Stimulated activated CD4-positive, alpha-beta T cell treated with anti-CD3 and anti-CD28 coated beads, Interleukin-2, amount 100 ng/mL, for 24 hours (primary cell): ENCODE data around the gene GRM7.

Source experiments
- DNase-seq, 2 donors: peaks; one replicate each; pipeline ENCODE4 v3.0.0-alpha.2; 2020

Gene GRM7

GRCh38 chr3:7744850-7745249 is 883.9 kb downstream of the GRM7 start:
- no peak for DNase-seq

- DNase-seq: no peak
Observed at GRCh38 chr3:7745711-7746110, 884.8 kb downstream of the GRM7 start.

DNA sequence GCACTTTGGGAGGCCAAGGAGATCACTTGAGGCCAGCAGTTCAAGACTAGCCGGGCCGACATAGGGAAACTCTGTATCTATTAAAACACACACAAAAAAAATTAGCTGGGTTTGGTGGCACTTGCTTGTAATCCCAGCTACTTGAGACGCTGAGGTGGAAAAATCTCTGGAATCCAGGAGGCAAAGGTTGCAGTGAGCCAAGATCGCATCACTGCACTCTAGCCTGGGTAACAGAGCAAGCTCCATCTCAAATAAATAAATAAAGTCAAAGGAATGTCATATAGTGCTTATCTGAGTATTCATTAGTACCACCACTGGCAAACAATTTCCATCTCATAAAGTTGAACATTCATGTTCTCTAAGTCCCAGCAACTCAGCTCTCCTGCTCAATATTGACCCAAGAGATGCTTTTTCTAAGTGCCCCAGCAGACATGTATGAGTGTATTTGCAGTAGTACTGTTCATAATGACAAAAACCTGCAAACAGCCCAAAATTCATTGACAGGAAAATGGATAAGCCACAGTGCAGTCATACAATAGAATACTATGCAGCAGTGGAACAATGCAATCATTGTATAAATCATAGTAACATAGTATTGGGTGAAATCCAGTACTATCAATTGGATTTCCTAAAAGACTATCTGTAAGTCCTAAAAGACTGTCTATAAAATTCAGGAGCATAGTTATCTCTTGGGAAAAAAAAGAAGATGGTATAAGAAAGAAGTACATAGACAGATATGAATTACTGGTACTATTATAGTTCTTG is 889.2 kb downstream of the GRM7 start:
- DNase-seq: no peak

DNA sequence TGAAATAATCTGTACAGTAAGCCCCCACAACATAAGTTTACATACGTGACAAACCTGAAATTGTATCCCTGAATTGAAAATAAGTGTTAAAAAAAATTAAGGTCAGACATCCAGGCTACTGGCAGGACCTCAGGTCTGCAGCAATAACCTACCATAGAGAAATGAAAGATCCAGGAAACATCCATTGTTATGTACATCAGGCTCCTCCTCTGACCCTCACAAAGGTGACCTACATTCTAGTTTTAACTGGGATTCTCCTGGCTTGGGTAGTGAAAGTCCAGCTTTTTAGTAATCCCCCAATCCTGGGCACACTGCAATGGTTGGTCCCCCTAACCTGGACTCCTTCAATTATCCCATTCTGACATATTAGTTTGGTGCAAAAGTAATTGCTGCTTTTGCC is 891.1 kb downstream of the GRM7 start:
- no peak for DNase-seq

- no peak for DNase-seq
Observed at GRCh38 chr3:7754653-7755441, 893.9 kb downstream of the GRM7 start.

GRCh38 chr3:7759630-7760029 is 898.7 kb downstream of the GRM7 start:
- DNase-seq: no peak

- no peak for DNase-seq
Observed at GRCh38 chr3:7760718-7761117, 899.8 kb downstream of the GRM7 start.

DNA sequence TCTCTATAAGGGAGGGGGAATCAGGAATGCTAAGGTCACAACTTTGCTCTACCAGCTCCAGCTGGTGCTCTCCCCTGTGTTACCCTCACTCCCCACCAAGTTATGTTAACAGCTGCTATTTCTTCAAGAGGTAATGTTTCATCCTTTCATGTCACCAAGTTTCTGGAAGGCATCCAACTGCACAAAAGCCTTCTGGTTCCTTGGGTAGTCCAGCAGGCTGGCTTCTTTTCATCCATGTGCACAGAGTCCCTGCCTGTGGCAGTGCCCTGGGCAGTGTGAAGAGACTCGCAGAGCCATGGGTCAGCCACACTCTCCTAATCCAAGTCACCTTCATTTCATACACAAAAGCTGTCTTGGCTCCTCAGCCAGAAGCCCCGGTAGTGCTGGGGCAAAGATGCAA is 903.2 kb downstream of the GRM7 start:
- DNase-seq: no peak

DNA sequence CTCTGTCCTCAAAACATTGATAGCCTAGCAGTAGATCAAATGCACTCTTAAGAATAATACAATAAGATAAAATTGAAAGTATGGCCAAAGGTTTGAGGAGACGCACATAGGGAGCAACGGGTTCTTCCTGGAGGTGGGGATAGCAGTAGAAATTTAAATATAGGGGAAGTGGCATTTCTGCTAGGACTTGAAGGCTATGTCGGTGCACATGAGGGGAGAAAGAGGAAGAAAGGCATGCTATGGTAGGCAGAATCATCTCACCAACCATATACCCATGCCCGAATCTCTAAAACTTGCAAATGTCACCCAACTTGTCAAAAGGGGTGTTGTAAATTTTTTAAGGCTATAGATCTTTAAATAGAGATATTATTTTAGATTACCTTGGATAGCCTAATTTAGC is 905.6 kb downstream of the GRM7 start:
- DNase-seq: no peak

GRCh38 chr3:7779331-7779730 is 918.4 kb downstream of the GRM7 start:
- DNase-seq: no peak

DNA sequence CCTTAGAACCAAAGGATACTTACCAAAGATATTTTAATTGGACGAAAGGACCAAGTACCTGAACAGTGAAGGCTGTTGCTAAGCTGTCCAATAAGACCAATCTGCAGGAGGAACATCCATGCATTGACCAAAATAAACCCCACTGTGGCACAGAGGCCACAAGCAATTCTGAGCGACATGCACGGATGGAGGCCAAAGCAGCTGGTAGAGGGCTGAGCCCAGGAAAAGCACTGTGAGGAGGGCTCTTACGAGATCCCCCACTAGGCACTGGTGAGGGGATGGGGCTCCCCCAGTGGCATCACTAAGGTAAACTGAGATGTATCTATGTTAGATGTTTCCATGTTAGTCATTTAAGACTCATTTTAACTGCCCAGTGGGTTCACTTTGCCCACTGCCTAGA is 920.5 kb downstream of the GRM7 start:
- DNase-seq: no peak

DNA sequence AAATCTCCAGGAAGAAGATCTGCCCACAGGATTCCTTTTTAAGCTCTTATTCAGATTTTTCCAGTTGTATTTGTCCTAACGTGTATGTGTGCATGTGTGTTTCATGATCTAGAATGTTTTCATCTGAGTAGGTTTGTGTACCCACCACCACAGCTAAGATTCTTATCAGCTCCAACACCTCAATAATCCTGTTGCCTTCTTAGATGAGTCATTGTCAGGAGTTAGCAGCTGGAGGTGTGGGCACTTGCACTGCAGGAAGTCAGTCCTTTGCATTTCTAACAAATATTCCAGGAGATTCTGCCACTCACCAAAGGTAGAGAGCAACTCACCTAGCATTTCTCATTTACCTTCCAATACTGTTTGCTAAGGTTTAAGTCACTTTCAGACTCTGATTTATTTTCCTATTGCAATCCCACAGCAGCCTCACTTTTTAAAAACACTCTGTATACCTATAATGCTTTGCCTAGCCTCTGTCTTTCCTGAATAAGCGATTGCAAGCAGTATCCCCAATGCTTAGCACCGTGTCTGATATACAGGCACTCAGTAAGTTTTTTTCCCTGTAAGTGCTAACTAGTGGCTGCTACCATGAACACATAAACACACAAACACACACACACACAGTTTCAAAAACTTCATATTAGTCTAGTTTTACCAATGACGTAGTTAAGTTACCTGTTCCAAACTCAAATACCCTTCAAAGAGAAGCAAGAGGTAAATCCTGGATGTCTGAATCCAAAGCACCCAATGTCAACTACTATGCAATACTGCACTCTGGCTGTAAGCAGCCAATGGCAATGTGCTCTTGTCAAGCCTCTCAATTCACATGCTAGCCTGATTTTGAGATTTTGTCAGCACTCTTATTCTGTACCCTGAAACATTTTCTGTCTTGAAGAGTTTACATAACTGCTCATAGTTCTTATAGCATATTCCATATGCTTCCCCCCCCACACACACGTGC is 927.2 kb downstream of the GRM7 start:
- DNase-seq: no peak

DNA sequence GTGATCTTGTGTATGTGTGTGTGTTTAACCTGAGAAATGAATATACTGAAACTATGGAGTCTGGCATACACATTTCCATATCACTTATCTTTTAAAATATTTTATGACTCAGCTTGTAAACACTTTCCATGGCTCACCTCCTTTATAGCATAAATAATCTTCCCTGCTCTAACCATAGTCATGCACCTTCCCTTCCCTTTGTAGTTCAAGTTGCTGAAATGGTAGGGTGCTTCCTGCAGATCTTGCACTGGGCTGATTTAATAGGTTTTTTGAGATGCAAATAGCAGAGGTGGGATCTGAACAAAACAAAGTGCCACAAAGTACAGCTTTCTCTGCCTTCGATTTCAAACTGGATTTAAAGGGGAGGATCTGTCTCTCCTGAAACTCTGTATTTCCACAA is 928.0 kb downstream of the GRM7 start:
- no peak for DNase-seq

DNA sequence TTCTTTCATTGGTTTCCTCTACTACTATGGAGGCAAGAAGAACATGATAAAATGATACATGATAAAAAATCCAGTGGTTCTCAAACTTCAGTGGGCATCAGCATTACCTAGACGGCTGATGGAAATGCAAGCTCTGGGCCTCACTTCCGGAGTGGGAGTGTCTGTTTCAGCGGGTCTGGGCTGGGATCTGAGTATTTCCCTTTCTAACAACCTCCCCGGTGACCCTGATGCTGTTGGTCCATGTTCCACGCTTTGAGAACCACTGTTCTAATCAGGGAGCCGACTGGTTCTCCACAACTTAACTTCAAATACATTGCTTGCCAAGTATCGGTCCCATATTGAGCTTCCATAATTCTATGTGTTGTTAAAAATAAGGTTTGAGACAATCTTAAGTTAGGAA is 928.4 kb downstream of the GRM7 start:
- DNase-seq: no peak

DNA sequence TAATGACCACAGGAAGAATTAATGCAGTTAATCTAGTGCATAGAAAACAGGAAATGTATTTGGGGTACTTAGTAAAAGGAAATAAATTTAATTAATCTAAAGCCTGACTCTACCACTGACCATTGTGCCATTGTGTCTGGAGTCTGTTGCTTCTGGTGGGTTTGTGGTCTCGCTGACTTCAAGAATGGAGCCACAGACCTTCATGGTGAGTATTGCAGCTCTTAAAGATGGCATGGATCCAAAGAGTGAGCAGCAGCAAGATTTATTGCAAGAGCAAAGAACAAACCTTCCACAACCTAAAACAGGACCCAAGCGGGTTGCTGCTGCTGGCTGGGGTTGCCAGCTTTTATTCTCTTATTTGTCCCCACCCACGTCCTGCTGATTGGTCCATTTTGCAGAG is 929.2 kb downstream of the GRM7 start:
- no peak for DNase-seq
